HG03378 (cell line): ENCODE results near the gene BMP2K.
"Not testable (repeated sequence)": the region's sequence is repeated elsewhere in the genome, so short reads cannot be mapped to it uniquely, and the experiment has no call there.

ENCODE experiments used
- ATAC-seq: cut with Tn5 transposase; IDR thresholded peaks from one replicate; pipeline ENCODE4 v1.9.1; 2021; ENCODE audit warnings: mild to moderate bottlenecking, moderate library complexity; ENCODE audit not compliant: unreplicated experiment

BMP2K gene

DNA sequence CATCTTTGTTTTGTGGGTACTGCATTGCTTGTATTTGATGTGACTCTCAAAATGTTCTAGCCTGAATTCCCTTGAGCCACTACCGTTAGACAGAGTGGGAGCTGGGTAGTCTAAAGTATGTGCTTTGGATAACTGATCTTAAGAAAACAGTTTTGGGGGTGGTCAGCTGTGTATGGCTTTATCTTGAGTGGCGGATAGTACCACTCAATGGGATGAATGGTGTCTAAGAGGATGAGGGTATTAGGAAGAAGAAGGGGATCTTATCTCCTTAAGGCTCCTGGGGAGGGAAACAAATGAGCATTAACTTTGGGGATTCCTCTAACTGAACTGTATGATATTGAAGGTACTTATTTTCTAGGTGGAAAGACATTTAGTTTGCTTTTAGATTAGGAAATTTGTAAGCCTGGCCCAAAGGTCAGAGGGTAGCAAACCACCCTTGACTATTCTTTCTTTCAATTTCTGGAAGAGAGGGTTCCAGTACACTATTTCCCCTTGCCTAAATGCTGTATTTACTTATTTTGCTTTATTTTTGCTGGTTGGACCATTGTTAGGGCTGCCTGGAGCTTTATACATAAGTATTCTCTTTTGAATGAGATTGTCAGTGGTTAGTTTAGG is 11.3 kb downstream of the BMP2K start:
- ATAC-seq = no peak

DNA sequence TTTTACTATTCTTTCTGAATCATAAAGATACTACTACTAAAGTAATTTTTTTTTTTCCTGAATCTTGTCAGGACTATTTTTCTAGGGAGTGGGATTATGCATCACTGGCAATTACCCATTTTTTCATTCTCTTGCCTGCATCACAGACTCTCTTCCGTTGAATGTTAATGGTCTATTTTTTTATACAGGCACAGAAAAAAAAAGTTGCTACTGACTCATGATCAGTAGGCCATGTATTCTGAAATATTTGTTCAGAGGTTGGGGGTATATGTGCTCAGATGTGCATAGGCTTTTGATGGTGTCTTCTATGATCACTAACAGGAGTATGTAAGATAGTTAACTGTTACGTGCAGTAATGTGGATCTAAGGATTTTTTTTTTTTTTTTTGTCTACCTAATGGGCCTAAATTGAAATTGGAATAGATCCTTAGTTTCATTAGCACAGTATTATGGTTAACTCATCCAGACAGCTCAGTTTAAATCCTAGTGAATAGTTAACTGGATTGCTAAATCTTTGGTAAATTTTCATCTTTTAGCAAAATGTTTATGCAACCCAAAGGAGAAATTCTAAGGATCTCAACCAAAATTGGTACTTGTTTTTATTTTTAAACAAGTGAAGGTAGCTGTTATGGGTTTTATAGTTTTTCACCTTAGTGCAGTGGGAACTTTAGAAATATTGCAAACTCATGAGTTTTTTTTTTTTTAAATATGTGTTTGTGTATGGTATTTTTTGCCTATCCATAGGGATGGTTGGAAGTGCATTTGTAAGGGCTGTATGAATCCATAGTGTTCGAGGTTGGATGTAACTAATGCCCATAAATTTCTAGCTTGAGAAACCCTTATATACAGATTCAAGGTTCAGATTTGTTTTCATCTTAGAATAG is 12.1 kb downstream of the BMP2K start:
- no peak for ATAC-seq

- not testable (repeated sequence) for ATAC-seq
These were observed 19.7 kb downstream of the BMP2K start for GRCh38 chr4:78795594-78796416.

- ATAC-seq = no peak
These were observed 20.4 kb downstream of the BMP2K start for GRCh38 chr4:78796526-78796925.

- ATAC-seq = no peak
These were observed 21.7 kb downstream of the BMP2K start for GRCh38 chr4:78797777-78798284.

DNA sequence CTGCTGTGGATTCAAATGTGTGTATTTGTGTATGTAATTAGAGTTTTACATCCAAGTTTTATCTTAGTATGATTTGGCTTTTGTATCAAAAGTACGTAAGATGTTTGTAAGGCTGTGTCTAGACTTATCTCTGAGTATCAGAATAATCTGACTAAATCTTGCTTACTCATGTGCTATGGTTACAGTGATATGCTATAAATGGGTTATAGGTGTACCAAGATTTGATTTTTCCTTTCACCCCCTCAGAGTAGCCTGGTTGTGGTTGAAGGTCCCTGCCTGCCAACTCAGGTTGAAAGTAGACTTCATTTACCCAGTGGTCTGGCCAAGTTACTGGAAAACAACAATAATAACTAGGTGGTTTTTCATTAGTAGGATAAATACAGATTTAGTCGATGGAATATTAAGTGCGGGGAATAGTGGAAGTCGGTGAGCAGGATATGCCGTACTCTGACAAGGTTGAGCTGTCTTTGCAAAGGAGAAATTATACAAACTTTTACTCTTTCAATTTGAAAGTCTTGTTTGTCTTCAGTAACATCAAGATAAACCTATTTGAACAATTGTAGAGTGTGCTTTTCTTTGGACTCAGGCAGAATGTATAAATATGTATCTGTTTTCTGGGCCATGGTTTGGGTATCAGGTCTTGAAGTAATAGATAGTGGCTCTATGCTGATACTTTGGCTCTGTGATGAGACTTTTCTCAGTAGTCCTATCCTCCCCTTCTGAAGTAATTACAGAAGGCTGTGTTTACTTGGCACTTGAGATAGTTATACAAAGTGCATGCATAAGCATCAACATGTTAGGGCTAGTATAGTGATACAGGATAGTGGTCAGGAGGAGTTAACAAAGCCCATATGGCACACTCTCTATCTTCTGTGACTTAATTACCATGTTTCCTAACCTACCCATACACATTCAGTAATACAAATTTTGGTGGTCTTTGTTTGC is 23.7 kb downstream of the BMP2K start:
- ATAC-seq = no peak

- no peak for ATAC-seq
These were observed 24.8 kb downstream of the BMP2K start for GRCh38 chr4:78800965-78801364.

GRCh38 chr4:78803983-78804382 is 27.8 kb downstream of the BMP2K start:
- ATAC-seq = no peak

- no peak for ATAC-seq
These were observed 30.9 kb downstream of the BMP2K start for GRCh38 chr4:78806943-78807460.

DNA sequence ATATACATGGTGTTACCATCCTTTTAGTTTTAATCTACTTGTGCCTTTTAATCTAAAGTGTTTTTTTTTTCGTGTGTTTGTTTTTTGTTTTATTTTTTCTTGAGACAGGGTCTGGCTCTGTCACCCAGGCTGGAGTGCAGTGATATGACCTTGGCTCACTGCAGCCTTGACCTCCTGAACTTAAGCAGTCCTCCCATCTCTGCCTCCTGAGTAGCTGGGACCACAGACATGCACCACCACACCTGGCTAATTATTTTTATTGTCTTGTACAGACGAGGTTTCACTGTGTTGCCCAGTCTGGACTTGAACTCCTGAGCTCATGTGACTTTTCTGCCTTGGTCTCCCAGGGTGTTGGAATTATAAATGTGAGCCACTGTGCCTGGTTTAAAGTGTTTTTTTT is 33.1 kb downstream of the BMP2K start:
- no peak for ATAC-seq

DNA sequence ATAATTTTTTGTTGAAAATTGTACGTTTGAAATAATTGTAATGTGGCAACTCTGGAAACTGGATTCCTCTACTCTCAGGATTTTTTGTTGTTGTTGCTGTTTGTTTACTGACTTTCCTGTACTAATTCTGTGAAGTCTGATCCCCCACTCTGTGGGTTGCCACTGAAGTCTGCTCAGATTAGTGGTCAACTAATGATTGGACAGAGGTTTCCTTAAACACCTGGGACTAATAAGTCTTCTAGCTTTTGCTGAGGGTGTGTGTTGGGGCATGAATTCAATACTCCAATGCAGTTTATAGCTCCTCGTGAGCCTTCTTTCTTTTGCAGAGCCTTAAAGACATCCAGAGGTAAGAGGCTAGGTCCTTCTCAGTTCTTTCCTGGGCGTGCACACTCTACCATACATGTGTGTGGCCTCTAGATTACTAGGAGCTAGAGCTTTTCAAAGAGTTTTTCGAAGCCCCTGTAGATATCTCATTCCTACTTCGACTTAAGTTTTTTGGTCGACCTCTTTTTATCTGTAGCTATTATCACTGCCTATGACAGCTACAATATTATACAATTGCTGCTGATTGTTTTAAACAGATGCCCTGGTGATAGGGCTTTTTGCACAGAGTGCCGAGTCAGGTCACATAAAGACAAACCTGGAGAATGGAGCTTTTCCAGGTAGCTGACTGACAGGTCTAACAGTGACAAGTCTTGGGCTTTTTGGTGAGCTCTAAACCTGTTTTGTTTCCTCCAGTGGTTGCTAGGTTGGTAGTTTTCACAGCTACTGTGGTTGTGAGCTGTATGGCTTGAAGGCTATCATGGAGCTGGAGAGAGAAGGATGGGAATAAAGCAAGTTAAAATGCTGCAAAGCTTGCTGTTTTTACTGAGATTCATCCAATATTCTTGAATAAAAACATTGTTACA is 34.0 kb downstream of the BMP2K start:
- ATAC-seq = no peak

GRCh38 chr4:78811034-78811433 is 34.9 kb downstream of the BMP2K start:
- no peak for ATAC-seq

- ATAC-seq = no peak
These were observed 42.5 kb downstream of the BMP2K start for GRCh38 chr4:78818530-78819079.

GRCh38 chr4:78824001-78824400 is 47.9 kb downstream of the BMP2K start:
- no peak for ATAC-seq

GRCh38 chr4:78827191-78827590 is 51.0 kb downstream of the BMP2K start:
- ATAC-seq = no peak

GRCh38 chr4:78829296-78829695 is 53.1 kb downstream of the BMP2K start:
- ATAC-seq = no peak

GRCh38 chr4:78839676-78840075 is 63.5 kb downstream of the BMP2K start:
- ATAC-seq = not testable (repeated sequence)

DNA sequence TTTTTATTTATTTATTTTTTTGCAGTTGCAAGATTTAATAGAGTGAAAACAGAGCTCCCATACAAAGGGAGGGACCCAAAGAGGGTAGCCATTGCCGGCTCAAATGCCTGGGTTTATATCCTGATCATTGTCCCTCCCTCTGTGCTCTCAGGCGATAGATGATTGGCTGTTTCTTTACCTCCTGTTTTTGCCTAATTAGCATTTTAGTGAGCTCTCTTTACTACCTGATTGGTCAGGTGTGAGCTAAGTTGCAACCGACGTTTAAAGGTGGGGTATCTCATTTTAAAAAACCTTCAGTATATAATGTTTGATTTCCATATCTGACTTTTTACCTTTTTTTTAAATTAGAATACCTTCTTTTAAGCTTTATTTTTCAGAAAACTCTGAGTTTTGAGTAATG is 64.1 kb downstream of the BMP2K start:
- not testable (repeated sequence) for ATAC-seq

GRCh38 chr4:78845472-78845871 is 69.3 kb downstream of the BMP2K start:
- ATAC-seq = peak; percentile 89
